ENCODE measurements around the gene GC.
"Not testable (repeated sequence)": the region's sequence is repeated elsewhere in the genome, so short reads cannot be mapped to it uniquely, and the experiment has no call there.

Gene GC

GRCh38 chr4:71752383-71753042 lies 31.4 kb downstream of the GC start:
- H3K4me3 ChIP-seq (ENCODE audit: low read depth, low read length) = no peak overlapping the region
- H3K27ac ChIP-seq = no peak overlapping the region
- DNase-seq = no peak
- no peaks in the 10 kb centered on the region for H3K36me3 ChIP-seq
- H3K9me3 ChIP-seq (ENCODE audit: severe bottlenecking) = no peaks in the 10 kb centered on the region
- no peaks in the 10 kb centered on the region for H3K27me3 ChIP-seq (ENCODE audit: insufficient read depth, low read depth, severe bottlenecking)
- no peak for TF ChIP-seq CTCF (IDR thresholded peaks at IDR 0.05; ENCODE audit: low read depth, low read length)

GRCh38 chr4:71749008-71749594 lies 34.8 kb downstream of the GC start:
- H3K9me3 ChIP-seq (ENCODE audit: severe bottlenecking) = no peaks in the 10 kb centered on the region
- no peak for TF ChIP-seq CTCF (IDR thresholded peaks at IDR 0.05; ENCODE audit: low read depth, low read length)
- no peak overlapping the region for H3K4me3 ChIP-seq (ENCODE audit: low read depth, low read length)
- H3K36me3 ChIP-seq = no peaks in the 10 kb centered on the region
- H3K27me3 ChIP-seq (ENCODE audit: insufficient read depth, low read depth, severe bottlenecking) = no peaks in the 10 kb centered on the region
- no peak overlapping the region for H3K27ac ChIP-seq
- DNase-seq = no peak

GRCh38 chr4:71746379-71746778 lies 37.5 kb downstream of the GC start:
- no peak for TF ChIP-seq CTCF (IDR thresholded peaks at IDR 0.05; ENCODE audit: low read depth, low read length)
- Histone ChIP-seq H3K4me3 (ENCODE audit: low read depth, low read length) (no peak overlapping the region), H3K27ac (no peak overlapping the region), H3K27me3 (ENCODE audit: insufficient read depth, low read depth, severe bottlenecking) (no peaks in the 10 kb centered on the region), H3K36me3 (no peaks in the 10 kb centered on the region), H3K9me3 (ENCODE audit: severe bottlenecking) (no peaks in the 10 kb centered on the region)
- DNase-seq = no peak

- not testable (repeated sequence) for H3K9me3 ChIP-seq (ENCODE audit: severe bottlenecking); H3K36me3 ChIP-seq; H3K4me3 ChIP-seq (ENCODE audit: low read depth, low read length); H3K27ac ChIP-seq; H3K27me3 ChIP-seq (ENCODE audit: insufficient read depth, low read depth, severe bottlenecking); DNase-seq
These were observed 45.1 kb downstream of the GC start for GRCh38 chr4:71738782-71739181.

- no peak for DNase-seq
These were observed 51.2 kb downstream of the GC start for GRCh38 chr4:71732706-71733105.

GRCh38 chr4:71732066-71732465 lies 51.8 kb downstream of the GC start:
- DNase-seq = no peak
- peaks cover 4% of the 10 kb centered on the region for H3K9me3 ChIP-seq (ENCODE audit: severe bottlenecking)
- H3K36me3 ChIP-seq = no peaks in the 10 kb centered on the region
- no peak overlapping the region for H3K27ac ChIP-seq
- no peak overlapping the region for H3K4me3 ChIP-seq (ENCODE audit: low read depth, low read length)
- no peak for TF ChIP-seq CTCF (IDR thresholded peaks at IDR 0.05; ENCODE audit: low read depth, low read length)
- H3K27me3 ChIP-seq (ENCODE audit: insufficient read depth, low read depth, severe bottlenecking) = no peaks in the 10 kb centered on the region

More at GRCh38 chr4:71732706-71733105, 51.2 kb downstream of the GC start:
- Histone ChIP-seq H3K27ac (no peak overlapping the region), H3K4me3 (ENCODE audit: low read depth, low read length) (no peak overlapping the region), H3K27me3 (ENCODE audit: insufficient read depth, low read depth, severe bottlenecking) (no peaks in the 10 kb centered on the region), H3K9me3 (ENCODE audit: severe bottlenecking) (peaks cover 3% of the 10 kb centered on the region), H3K36me3 (no peaks in the 10 kb centered on the region)
- TF ChIP-seq CTCF (IDR thresholded peaks at IDR 0.05; ENCODE audit: low read depth, low read length) = no peak; the same call in 1 of the 2 replicates

Data from WERI-Rb-1 (cell line).